ENCODE data around the gene CKAP5. TPM values are rescaled to one million over a fixed set of nuclear protein-coding genes. Genes with fewer than 3 reads are reported as not detected.

CKAP5 gene
- total RNA-seq, 1 experiment from 2014 or later = 123 TPM

Other genes with a start within 250 kb of the CKAP5 start
- 4.9 and 7.2 TPM in 2 replicates for gene HARBI1, start 229.1 kb downstream of the CKAP5 start, total RNA-seq (2014; rRNA removed; shearing (Covaris generic))
- gene ATG13, start 228.7 kb downstream of the CKAP5 start, total RNA-seq (2014; rRNA removed; shearing (Covaris generic)) = 44.4 and 44.9 TPM in 2 replicates
- 14.9 and 19.6 TPM in 2 replicates for gene ARHGAP1, start 145.7 kb downstream of the CKAP5 start, total RNA-seq (2014; rRNA removed; shearing (Covaris generic))
- 10.8 and 21.3 TPM in 2 replicates for gene ZNF408, start 145.2 kb downstream of the CKAP5 start, total RNA-seq (2014; rRNA removed; shearing (Covaris generic))
- gene F2, start 127.1 kb downstream of the CKAP5 start, total RNA-seq (2014; rRNA removed; shearing (Covaris generic)) = not detected in 2 replicates
- gene LRP4, start 72.3 kb upstream of the CKAP5 start, total RNA-seq (2014; rRNA removed; shearing (Covaris generic)) = 0.28 and 0.32 TPM in 2 replicates
- 11.3 and 14.9 TPM in 2 replicates for gene CSTPP1, start 90.5 kb upstream of the CKAP5 start, total RNA-seq (2014; rRNA removed; shearing (Covaris generic))